Mesenchymal stem cell (in vitro differentiated cells and primary cell): ENCODE data around the gene ZNF865.

Experiments
- DNase-seq: peaks from one replicate; pipeline ENCODE4 v3.0.0-alpha.2; 2013
- H2AFZ ChIP-seq: one replicate; pipeline ENCODE4 v1.6.1; 2013; ENCODE audit warnings: low read depth, mild to moderate bottlenecking, control low read depth, inconsistent platforms, low read length, moderate library complexity
- H2AK5ac ChIP-seq: 2 replicates; pipeline ENCODE4 v1.6.1; 2013; ENCODE audit warnings: low read length, moderate library complexity, mild to moderate bottlenecking, inconsistent platforms; ENCODE audit not compliant: severe bottlenecking
- H2BK120ac ChIP-seq: one replicate; pipeline ENCODE4 v1.6.1; 2013; ENCODE audit warnings: low read depth, mild to moderate bottlenecking, inconsistent platforms, low read length, moderate library complexity
- H2BK12ac ChIP-seq, 2 experiments: one replicate each; pipeline ENCODE4 v1.6.1; 2013; ENCODE audit warnings: inconsistent platforms in 2 of 2, low read length in 2 of 2, mild to moderate bottlenecking in 2 of 2, moderate library complexity in 2 of 2, control low read depth in 1 of 2
- H2BK15ac ChIP-seq: one replicate; pipeline ENCODE4 v1.6.1; 2013; ENCODE audit warnings: mild to moderate bottlenecking, low read depth, inconsistent platforms; ENCODE audit not compliant: poor library complexity, severe bottlenecking
- H2BK5ac ChIP-seq: 2 replicates; pipeline ENCODE4 v1.6.1; 2013; ENCODE audit warnings: low read depth, mild to moderate bottlenecking, low read length, control low read depth, inconsistent platforms; ENCODE audit not compliant: poor library complexity, severe bottlenecking
- H3K14ac ChIP-seq, 2 experiments: one replicate each; pipeline ENCODE4 v1.6.1; 2013; ENCODE audit warnings: inconsistent platforms in 2 of 2, low read length in 2 of 2, control low read depth in 1 of 2, mild to moderate bottlenecking in 1 of 2, moderate library complexity in 1 of 2
- H3K18ac ChIP-seq, 2 experiments: one replicate each; pipeline ENCODE4 v1.6.1; 2013; ENCODE audit warnings: inconsistent platforms in 2 of 2, low read length in 2 of 2, control low read depth in 1 of 2, low read depth in 1 of 2, mild to moderate bottlenecking in 1 of 2
- H3K23ac ChIP-seq, 2 experiments: one replicate each; pipeline ENCODE4 v1.6.1; 2013; ENCODE audit warnings: inconsistent platforms in 2 of 2, low read length in 2 of 2, mild to moderate bottlenecking in 2 of 2, moderate library complexity in 2 of 2, control low read depth in 1 of 2
- H3K27ac ChIP-seq: 2 replicates; pipeline ENCODE4 v1.5.1; 2013; ENCODE audit warnings: mild to moderate bottlenecking, moderate library complexity, low read length, control low read depth, inconsistent platforms; ENCODE audit not compliant: poor library complexity, severe bottlenecking
- H3K27me3 ChIP-seq, 2 experiments: 2 replicates each; pipeline versions ENCODE4 v1.6.1 to v1.7.0; 2013; ENCODE audit warnings: low read length in 2 of 2, mild to moderate bottlenecking in 2 of 2, moderate library complexity in 2 of 2, control low read depth in 1 of 2, inconsistent platforms in 1 of 2; ENCODE audit not compliant: control insufficient read depth in 1 of 2, insufficient read depth in 1 of 2
- H3K36me3 ChIP-seq, 2 experiments: 2 replicates each; pipeline versions ENCODE4 v1.6.1 to v1.7.0; 2013; ENCODE audit warnings: low read length in 2 of 2, control low read depth in 1 of 2, inconsistent platforms in 1 of 2, low read depth in 1 of 2, mild to moderate bottlenecking in 1 of 2; ENCODE audit not compliant: insufficient read depth in 2 of 2, control insufficient read depth in 1 of 2
- H3K4ac ChIP-seq, 2 experiments: one replicate each; pipeline ENCODE4 v1.6.1; 2013; ENCODE audit warnings: inconsistent platforms in 2 of 2, low read length in 2 of 2, mild to moderate bottlenecking in 2 of 2, moderate library complexity in 2 of 2, control low read depth in 1 of 2, low read depth in 1 of 2
- H3K4me1 ChIP-seq: 2 replicates; pipeline ENCODE4 v1.6.1; 2013; ENCODE audit warnings: low read depth, low read length, control low read depth; ENCODE audit not compliant: control insufficient read depth, insufficient read depth
- H3K4me2 ChIP-seq: 2 replicates; pipeline ENCODE4 v1.6.1; 2013; ENCODE audit warnings: low read length, mild to moderate bottlenecking, inconsistent platforms; ENCODE audit not compliant: poor library complexity, severe bottlenecking
- H3K4me3 ChIP-seq, 2 experiments: 2 replicates each; pipeline versions ENCODE4 v1.5.1 to v1.7.0; 2013; ENCODE audit warnings: low read length in 2 of 2, mild to moderate bottlenecking in 2 of 2, control low read depth in 1 of 2, low read depth in 1 of 2; ENCODE audit not compliant: insufficient read depth in 1 of 2
- H3K79me1 ChIP-seq: replicated peaks from 2 replicates; pipeline ENCODE4 v1.6.1; 2013; ENCODE audit warnings: mild to moderate bottlenecking, control low read depth, low read length, inconsistent platforms; ENCODE audit not compliant: poor library complexity, severe bottlenecking
- H3K9ac ChIP-seq: 2 replicates; pipeline ENCODE4 v1.7.0; 2013; ENCODE audit warnings: mild to moderate bottlenecking, low read length, moderate library complexity
- H3K9me3 ChIP-seq: 2 replicates; pipeline ENCODE4 v1.7.0; 2013; ENCODE audit warnings: mild to moderate bottlenecking, low read length; ENCODE audit not compliant: control insufficient read depth
- H4K8ac ChIP-seq: one replicate; pipeline ENCODE4 v1.6.1; 2013; ENCODE audit warnings: inconsistent platforms, mild to moderate bottlenecking, low read length, moderate library complexity
- H4K91ac ChIP-seq: one replicate; pipeline ENCODE4 v1.6.1; 2013; ENCODE audit warnings: mild to moderate bottlenecking, low read length, inconsistent platforms
- WGBS: methylation state at CpG from one replicate; pipeline ENCODE4 v1.1.7; 2013; ENCODE audit warnings: mixed read lengths; 5-methylcytosine and 5-hydroxymethylcytosine counted together

ZNF865 gene

GRCh38 chr19:55654868-55655647, 49.6 kb downstream of the ZNF865 start, which contains the start of gene U2AF2:
Gene U2AF2, plus strand, starts transcription at chr19:55655035. Its CDS starts 70 bp downstream, at chr19:55655105.
- DNase-seq, result peak; percentile 80
- Histone ChIP-seq H3K4me1 (peaks cover 31% of the 10 kb centered on the region), H3K9ac (peak within 1 kb of the TSS; percentile 99), H4K91ac (peak within 1 kb of the TSS; percentile 99), H3K4ac (peak within 1 kb of the TSS; percentile 98 to 99), H2BK5ac (peak within 1 kb of the TSS; percentile 96), H3K4me2 (peak within 1 kb of the TSS; percentile 89), H2AK5ac (no peak within 1 kb of the TSS), H3K4me3 (peak within 1 kb of the TSS; percentile 92 to 99), H2AFZ (no peak within 1 kb of the TSS), H3K27me3 (no peaks in the 10 kb centered on the region), H4K8ac (peak within 1 kb of the TSS; percentile 97), H3K36me3 (peaks cover 14 to 53% of the 10 kb centered on the region in 2 experiments), H3K14ac (peak within 1 kb of the TSS in 1 of 2 experiments; percentile 100), H3K9me3 (no peaks in the 10 kb centered on the region), H3K79me1 (peaks cover 22% of the 10 kb centered on the region), H2BK120ac (peak within 1 kb of the TSS; percentile 97), H3K27ac (peak within 1 kb of the TSS; percentile 100), H3K18ac (peak within 1 kb of the TSS; percentile 99), H2BK12ac (peak within 1 kb of the TSS in 1 of 2 experiments; percentile 61), H2BK15ac (peak within 1 kb of the TSS; percentile 89), H3K23ac (peak within 1 kb of the TSS; percentile 24 to 92)
- 1% methylated on average over 65 of the region's 95 CpGs for WGBS

DNA sequence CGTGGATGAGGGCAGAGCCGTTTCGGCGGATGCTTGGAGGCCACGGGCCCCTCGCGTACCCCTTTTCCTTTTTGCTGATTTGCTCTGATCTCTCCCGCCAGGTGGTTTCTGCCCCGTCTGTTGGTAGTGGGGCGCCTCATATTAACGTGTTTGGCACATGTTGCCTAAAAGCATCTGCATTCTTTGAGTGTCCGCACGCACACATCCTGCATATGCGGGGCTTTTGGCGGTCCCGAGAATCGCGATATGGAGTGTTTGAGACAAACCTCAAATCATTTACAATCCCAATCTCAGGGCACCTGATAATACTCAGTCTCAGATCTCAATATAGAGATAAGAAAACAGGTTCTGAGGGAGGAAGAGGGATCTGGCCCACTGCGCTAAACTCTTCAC, 50.2 kb downstream of the ZNF865 start:
- H3K9ac ChIP-seq, result peak overlapping the region; percentile 99
- peaks cover 17% of the 10 kb centered on the region for H3K79me1 ChIP-seq
- H3K27ac ChIP-seq, result peak overlapping the region; percentile 78
- peak overlapping the region; percentile 74 for H2BK5ac ChIP-seq
- H3K9me3 ChIP-seq, result no peaks in the 10 kb centered on the region
- no peak overlapping the region for H2AK5ac ChIP-seq
- H3K4ac ChIP-seq, result peak overlapping the region in 1 of 2 experiments; percentile 46
- H3K27me3 ChIP-seq, result no peaks in the 10 kb centered on the region
- peak overlapping the region; percentile 92 to 99 for H3K4me3 ChIP-seq
- H4K91ac ChIP-seq, result no peak overlapping the region
- H2AFZ ChIP-seq, result no peak overlapping the region
- H3K14ac ChIP-seq, result no peak overlapping the region
- H2BK120ac ChIP-seq, result no peak overlapping the region
- peaks cover 20 to 53% of the 10 kb centered on the region in 2 experiments for H3K36me3 ChIP-seq
- no peak for DNase-seq
- H2BK15ac ChIP-seq, result no peak overlapping the region
- WGBS, result under 1% methylated on average over 19 of the region's 19 CpGs
- peak overlapping the region in 1 of 2 experiments; percentile 13 for H3K18ac ChIP-seq
- peak overlapping the region; percentile 89 for H3K4me2 ChIP-seq
- H4K8ac ChIP-seq, result peak overlapping the region; percentile 32
- H3K4me1 ChIP-seq, result peaks cover 30% of the 10 kb centered on the region
- H2BK12ac ChIP-seq, result no peak overlapping the region
- no peak overlapping the region for H3K23ac ChIP-seq

GRCh38 chr19:55656552-55656951, 51.1 kb downstream of the ZNF865 start:
- peak overlapping the region in 1 of 2 experiments; percentile 92 for H3K4me3 ChIP-seq
- H2AFZ ChIP-seq, result no peak overlapping the region
- H3K79me1 ChIP-seq, result peaks cover 11% of the 10 kb centered on the region
- H3K4me1 ChIP-seq, result peaks cover 30% of the 10 kb centered on the region
- H3K23ac ChIP-seq, result no peak overlapping the region
- no peak overlapping the region for H3K4ac ChIP-seq
- no peak overlapping the region for H2AK5ac ChIP-seq
- H3K36me3 ChIP-seq, result peaks cover 29 to 53% of the 10 kb centered on the region in 2 experiments
- no peak overlapping the region for H3K27ac ChIP-seq
- no peak overlapping the region for H4K8ac ChIP-seq
- H2BK5ac ChIP-seq, result no peak overlapping the region
- H2BK120ac ChIP-seq, result no peak overlapping the region
- H3K14ac ChIP-seq, result no peak overlapping the region
- H3K4me2 ChIP-seq, result peak overlapping the region; percentile 60
- 87% methylated on average over 7 of the region's 7 CpGs for WGBS
- H3K9me3 ChIP-seq, result no peaks in the 10 kb centered on the region
- H4K91ac ChIP-seq, result no peak overlapping the region
- DNase-seq, result no peak
- H3K27me3 ChIP-seq, result no peaks in the 10 kb centered on the region
- H2BK12ac ChIP-seq, result no peak overlapping the region
- H3K18ac ChIP-seq, result no peak overlapping the region
- no peak overlapping the region for H2BK15ac ChIP-seq
- peak overlapping the region; percentile 99 for H3K9ac ChIP-seq

DNA sequence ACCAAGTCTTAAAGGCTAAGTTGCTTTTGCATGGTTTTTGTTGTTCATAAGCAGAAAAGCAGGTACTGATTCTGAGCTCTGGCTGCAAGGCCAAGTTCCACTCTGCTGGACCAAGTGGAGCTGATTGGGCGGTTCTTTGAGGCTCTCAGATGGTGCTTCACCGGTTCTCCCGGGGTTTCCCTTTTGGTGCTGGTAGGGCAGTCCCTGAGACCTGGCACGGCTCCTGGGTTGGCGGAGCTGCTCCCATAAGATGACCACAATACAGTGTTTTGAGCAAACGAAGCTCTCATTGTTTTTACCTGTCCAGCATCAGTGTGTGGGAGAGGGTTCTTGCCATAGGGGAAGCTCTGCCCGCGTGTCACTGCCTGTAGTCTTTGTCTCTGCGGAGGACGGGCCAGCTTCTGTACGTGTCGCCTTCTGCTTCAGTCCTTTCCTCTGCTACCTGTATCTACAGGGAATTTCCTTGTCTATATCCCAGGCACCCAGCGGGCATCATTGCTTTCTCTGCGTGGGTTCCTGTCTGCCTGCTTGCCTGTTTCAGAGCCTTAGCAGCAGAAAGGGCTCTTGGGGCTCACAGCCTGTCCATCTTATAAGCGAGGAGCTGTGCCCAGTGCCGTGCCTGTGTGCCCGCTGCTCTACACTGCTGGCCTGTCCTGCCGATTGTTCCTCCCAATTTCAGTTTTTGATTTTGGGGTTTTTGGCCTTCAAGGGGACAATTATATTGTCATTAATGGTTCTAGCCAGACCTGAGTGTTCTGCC, 51.7 kb downstream of the ZNF865 start:
- H2AK5ac ChIP-seq, result no peak overlapping the region
- WGBS, result 73% methylated on average over 18 of the region's 18 CpGs
- no peak overlapping the region for H3K18ac ChIP-seq
- H2BK5ac ChIP-seq, result no peak overlapping the region
- no peak overlapping the region for H2BK12ac ChIP-seq
- no peak overlapping the region for H3K4ac ChIP-seq
- no peak overlapping the region for H3K23ac ChIP-seq
- no peak overlapping the region for H2BK15ac ChIP-seq
- H2AFZ ChIP-seq, result no peak overlapping the region
- no peaks in the 10 kb centered on the region for H3K27me3 ChIP-seq
- peaks cover 31 to 53% of the 10 kb centered on the region in 2 experiments for H3K36me3 ChIP-seq
- H4K8ac ChIP-seq, result no peak overlapping the region
- H3K4me2 ChIP-seq, result peak overlapping the region; percentile 0
- H3K79me1 ChIP-seq, result peaks cover 10% of the 10 kb centered on the region
- H3K27ac ChIP-seq, result peak overlapping the region; percentile 19
- H3K14ac ChIP-seq, result no peak overlapping the region
- no peak overlapping the region for H2BK120ac ChIP-seq
- H3K4me3 ChIP-seq, result peak overlapping the region in 1 of 2 experiments; percentile 92
- peak overlapping the region; percentile 99 for H3K9ac ChIP-seq
- no peak for DNase-seq
- peaks cover 30% of the 10 kb centered on the region for H3K4me1 ChIP-seq
- no peaks in the 10 kb centered on the region for H3K9me3 ChIP-seq
- H4K91ac ChIP-seq, result no peak overlapping the region
